ENCODE results near the gene PTPN3.

The PTPN3 gene

DNA sequence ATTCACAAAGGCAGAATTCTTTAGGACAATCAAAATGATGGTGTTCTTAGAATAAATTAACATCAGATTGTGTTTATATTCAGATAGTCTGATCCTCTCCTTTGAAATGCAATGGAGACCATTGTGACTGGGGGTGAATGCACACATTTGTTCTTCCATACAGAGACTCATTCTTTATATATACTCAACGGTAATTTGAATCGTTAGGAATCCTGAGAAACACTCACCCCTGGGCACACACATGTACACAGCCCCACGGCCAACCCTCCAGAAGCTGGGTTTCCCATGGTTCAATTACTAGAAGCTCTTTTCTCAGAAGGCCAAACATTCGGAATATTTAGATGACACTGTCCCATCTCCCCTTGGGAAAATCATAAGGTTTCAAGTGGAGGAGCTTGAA, 119.8 kb downstream of the PTPN3 start:
- Histone ChIP-seq H3K4me3 (ENCODE audit: insufficient read depth in 1 of 2, low read depth in 1 of 2, low read length in 2 of 2) (no peak overlapping the region), H4K8ac (ENCODE audit: low read length) (no peak overlapping the region), H3K27me3 (ENCODE audit: control insufficient read depth in 1 of 2, insufficient read depth in 1 of 2, low read length in 2 of 2) (peaks cover 0 to 51% of the 10 kb centered on the region in 2 experiments), H3K23ac (ENCODE audit: low read length in 2 of 2) (no peak overlapping the region), H3K4me2 (ENCODE audit: low read length, poor library complexity, severe bottlenecking) (no peak overlapping the region), H3K14ac (ENCODE audit: low read length in 2 of 2) (no peak overlapping the region), H2BK12ac (ENCODE audit: low read length in 2 of 2) (no peak overlapping the region), H3K9me3 (ENCODE audit: control insufficient read depth, low read length) (peaks cover 11% of the 10 kb centered on the region), H2AK5ac (ENCODE audit: low read length, severe bottlenecking) (no peak overlapping the region), H3K4ac (ENCODE audit: low read depth in 1 of 2, low read length in 2 of 2) (no peak overlapping the region), H3K4me1 (ENCODE audit: control insufficient read depth, insufficient read depth, low read depth, low read length) (peaks cover 9% of the 10 kb centered on the region), H3K79me1 (replicated peaks; ENCODE audit: low read length, poor library complexity, severe bottlenecking) (no peaks in the 10 kb centered on the region), H2BK15ac (ENCODE audit: low read depth, poor library complexity, severe bottlenecking) (no peak overlapping the region), H3K9ac (ENCODE audit: low read length) (no peak overlapping the region), H2BK120ac (ENCODE audit: low read depth, low read length) (no peak overlapping the region), H3K27ac (ENCODE audit: low read length, poor library complexity, severe bottlenecking) (no peak overlapping the region), H4K91ac (ENCODE audit: low read length) (no peak overlapping the region), H3K36me3 (ENCODE audit: control insufficient read depth in 1 of 2, insufficient read depth in 2 of 2, low read depth in 1 of 2, low read length in 2 of 2) (peaks cover 0 to 48% of the 10 kb centered on the region in 2 experiments), H3K18ac (ENCODE audit: low read depth in 1 of 2, low read length in 2 of 2) (no peak overlapping the region), H2BK5ac (ENCODE audit: low read depth, low read length, poor library complexity, severe bottlenecking) (no peak overlapping the region), H2AFZ (ENCODE audit: low read depth, low read length) (no peak overlapping the region)
- no peak for DNase-seq
- WGBS = 79% methylated on average over 4 of the region's 4 CpGs

DNA sequence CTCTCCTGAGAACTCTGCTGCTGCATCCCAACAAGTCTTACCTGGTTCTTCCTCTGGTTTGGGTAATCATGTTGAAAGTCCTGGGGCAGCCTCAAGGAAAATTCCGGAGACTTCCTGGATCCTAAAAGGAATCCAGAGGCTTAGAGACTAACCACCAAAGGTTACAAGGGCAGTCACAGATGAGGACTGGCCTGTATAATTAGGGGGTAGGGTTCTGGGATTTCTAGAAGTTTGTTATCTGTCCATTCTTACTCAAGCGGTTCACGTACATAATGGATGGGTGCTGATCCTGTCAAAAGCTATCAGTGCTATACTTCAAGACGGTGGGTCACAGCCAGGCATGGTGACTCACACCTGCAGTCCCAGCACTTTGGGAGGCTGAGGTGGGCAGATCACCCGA, 125.9 kb downstream of the PTPN3 start:
- H4K8ac ChIP-seq (ENCODE audit: low read length) = no peak overlapping the region
- no peak overlapping the region for H3K4ac ChIP-seq (ENCODE audit: low read depth in 1 of 2, low read length in 2 of 2)
- no peak overlapping the region for H2BK15ac ChIP-seq (ENCODE audit: low read depth, poor library complexity, severe bottlenecking)
- no peak overlapping the region for H2BK5ac ChIP-seq (ENCODE audit: low read depth, low read length, poor library complexity, severe bottlenecking)
- peaks cover 0 to 8% of the 10 kb centered on the region in 2 experiments for H3K36me3 ChIP-seq (ENCODE audit: control insufficient read depth in 1 of 2, insufficient read depth in 2 of 2, low read depth in 1 of 2, low read length in 2 of 2)
- no peak overlapping the region for H3K9ac ChIP-seq (ENCODE audit: low read length)
- DNase-seq = no peak
- peaks cover 2% of the 10 kb centered on the region for H3K4me1 ChIP-seq (ENCODE audit: control insufficient read depth, insufficient read depth, low read depth, low read length)
- H2BK120ac ChIP-seq (ENCODE audit: low read depth, low read length) = no peak overlapping the region
- H2AK5ac ChIP-seq (ENCODE audit: low read length, severe bottlenecking) = no peak overlapping the region
- H3K4me2 ChIP-seq (ENCODE audit: low read length, poor library complexity, severe bottlenecking) = no peak overlapping the region
- H3K27ac ChIP-seq (ENCODE audit: low read length, poor library complexity, severe bottlenecking) = no peak overlapping the region
- H4K91ac ChIP-seq (ENCODE audit: low read length) = no peak overlapping the region
- no peak overlapping the region for H2BK12ac ChIP-seq (ENCODE audit: low read length in 2 of 2)
- no peak overlapping the region for H2AFZ ChIP-seq (ENCODE audit: low read depth, low read length)
- no peak overlapping the region for H3K23ac ChIP-seq (ENCODE audit: low read length in 2 of 2)
- peaks cover 20% of the 10 kb centered on the region for H3K9me3 ChIP-seq (ENCODE audit: control insufficient read depth, low read length)
- WGBS = 83% methylated on average over 5 of the region's 5 CpGs
- no peaks in the 10 kb centered on the region for H3K79me1 ChIP-seq (replicated peaks; ENCODE audit: low read length, poor library complexity, severe bottlenecking)
- H3K4me3 ChIP-seq (ENCODE audit: insufficient read depth in 1 of 2, low read depth in 1 of 2, low read length in 2 of 2) = no peak overlapping the region
- H3K27me3 ChIP-seq (ENCODE audit: control insufficient read depth in 1 of 2, insufficient read depth in 1 of 2, low read length in 2 of 2) = peaks cover 0 to 34% of the 10 kb centered on the region in 2 experiments
- no peak overlapping the region for H3K14ac ChIP-seq (ENCODE audit: low read length in 2 of 2)
- H3K18ac ChIP-seq (ENCODE audit: low read depth in 1 of 2, low read length in 2 of 2) = no peak overlapping the region

DNA sequence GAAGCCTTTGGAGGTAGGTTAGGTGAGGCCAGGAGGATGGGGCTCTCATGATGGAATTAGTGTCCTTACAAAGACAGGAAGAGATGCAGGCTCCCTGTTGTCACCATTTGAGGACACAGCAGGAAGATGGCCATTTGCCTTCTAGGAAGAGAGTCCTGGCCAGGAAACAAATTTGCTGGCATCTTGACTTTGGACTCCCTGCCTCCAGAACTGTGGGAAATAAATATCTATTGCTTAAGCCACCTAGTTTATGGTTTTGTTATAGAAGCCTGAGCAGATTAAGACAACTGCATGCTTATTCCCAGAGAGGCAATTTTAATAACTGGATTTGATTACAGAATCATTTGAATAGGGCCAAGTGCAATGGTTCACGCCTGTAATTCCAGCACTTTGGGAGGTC, 126.7 kb downstream of the PTPN3 start:
- H2AFZ ChIP-seq (ENCODE audit: low read depth, low read length) = no peak overlapping the region
- no peak overlapping the region for H2BK120ac ChIP-seq (ENCODE audit: low read depth, low read length)
- H3K4ac ChIP-seq (ENCODE audit: low read depth in 1 of 2, low read length in 2 of 2) = no peak overlapping the region
- no peak overlapping the region for H3K9ac ChIP-seq (ENCODE audit: low read length)
- peaks cover 2% of the 10 kb centered on the region for H3K4me1 ChIP-seq (ENCODE audit: control insufficient read depth, insufficient read depth, low read depth, low read length)
- H2BK15ac ChIP-seq (ENCODE audit: low read depth, poor library complexity, severe bottlenecking) = no peak overlapping the region
- H3K36me3 ChIP-seq (ENCODE audit: control insufficient read depth in 1 of 2, insufficient read depth in 2 of 2, low read depth in 1 of 2, low read length in 2 of 2) = peaks cover 0 to 7% of the 10 kb centered on the region in 2 experiments
- H3K23ac ChIP-seq (ENCODE audit: low read length in 2 of 2) = no peak overlapping the region
- no peak overlapping the region for H3K18ac ChIP-seq (ENCODE audit: low read depth in 1 of 2, low read length in 2 of 2)
- no peak overlapping the region for H3K4me2 ChIP-seq (ENCODE audit: low read length, poor library complexity, severe bottlenecking)
- H4K91ac ChIP-seq (ENCODE audit: low read length) = no peak overlapping the region
- H3K27me3 ChIP-seq (ENCODE audit: control insufficient read depth in 1 of 2, insufficient read depth in 1 of 2, low read length in 2 of 2) = peaks cover 0 to 36% of the 10 kb centered on the region in 2 experiments
- H2BK5ac ChIP-seq (ENCODE audit: low read depth, low read length, poor library complexity, severe bottlenecking) = no peak overlapping the region
- H4K8ac ChIP-seq (ENCODE audit: low read length) = no peak overlapping the region
- H3K27ac ChIP-seq (ENCODE audit: low read length, poor library complexity, severe bottlenecking) = no peak overlapping the region
- H3K9me3 ChIP-seq (ENCODE audit: control insufficient read depth, low read length) = peaks cover 20% of the 10 kb centered on the region
- WGBS = 90% methylated on average over 1 of the region's 1 CpG
- no peak for DNase-seq
- H3K14ac ChIP-seq (ENCODE audit: low read length in 2 of 2) = no peak overlapping the region
- H3K4me3 ChIP-seq (ENCODE audit: insufficient read depth in 1 of 2, low read depth in 1 of 2, low read length in 2 of 2) = no peak overlapping the region
- H2AK5ac ChIP-seq (ENCODE audit: low read length, severe bottlenecking) = no peak overlapping the region
- H2BK12ac ChIP-seq (ENCODE audit: low read length in 2 of 2) = no peak overlapping the region
- H3K79me1 ChIP-seq (replicated peaks; ENCODE audit: low read length, poor library complexity, severe bottlenecking) = no peaks in the 10 kb centered on the region

DNA sequence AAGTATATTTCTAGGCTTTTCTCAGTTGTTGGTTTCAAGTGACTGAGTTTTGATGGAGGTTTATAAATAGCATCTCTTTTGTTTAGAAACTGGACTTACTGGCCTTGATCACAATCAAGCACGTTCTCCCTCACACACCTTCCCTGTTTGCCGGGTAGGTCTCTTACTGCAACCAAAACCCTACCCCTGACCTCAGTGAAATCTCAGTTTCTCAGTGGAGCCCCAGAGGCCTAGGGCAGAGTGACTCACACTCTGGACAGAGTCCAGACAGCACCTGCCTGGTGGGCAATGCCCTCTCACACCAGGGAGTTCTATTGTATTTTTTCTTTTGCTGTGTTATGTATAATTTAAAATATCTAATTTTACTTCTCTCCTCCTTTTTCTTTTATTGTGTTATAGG, 128.8 kb downstream of the PTPN3 start:
- Histone ChIP-seq H3K4me3 (ENCODE audit: insufficient read depth in 1 of 2, low read depth in 1 of 2, low read length in 2 of 2) (no peak overlapping the region), H2AK5ac (ENCODE audit: low read length, severe bottlenecking) (no peak overlapping the region), H2BK15ac (ENCODE audit: low read depth, poor library complexity, severe bottlenecking) (no peak overlapping the region), H2BK12ac (ENCODE audit: low read length in 2 of 2) (no peak overlapping the region), H4K8ac (ENCODE audit: low read length) (no peak overlapping the region), H3K4ac (ENCODE audit: low read depth in 1 of 2, low read length in 2 of 2) (no peak overlapping the region), H3K36me3 (ENCODE audit: control insufficient read depth in 1 of 2, insufficient read depth in 2 of 2, low read depth in 1 of 2, low read length in 2 of 2) (no peaks in the 10 kb centered on the region), H3K14ac (ENCODE audit: low read length in 2 of 2) (no peak overlapping the region), H4K91ac (ENCODE audit: low read length) (no peak overlapping the region), H3K9me3 (ENCODE audit: control insufficient read depth, low read length) (peaks cover 18% of the 10 kb centered on the region), H3K27ac (ENCODE audit: low read length, poor library complexity, severe bottlenecking) (no peak overlapping the region), H3K18ac (ENCODE audit: low read depth in 1 of 2, low read length in 2 of 2) (no peak overlapping the region), H3K4me1 (ENCODE audit: control insufficient read depth, insufficient read depth, low read depth, low read length) (peaks cover 2% of the 10 kb centered on the region), H2AFZ (ENCODE audit: low read depth, low read length) (no peak overlapping the region), H3K23ac (ENCODE audit: low read length in 2 of 2) (no peak overlapping the region), H2BK120ac (ENCODE audit: low read depth, low read length) (no peak overlapping the region), H3K79me1 (replicated peaks; ENCODE audit: low read length, poor library complexity, severe bottlenecking) (no peaks in the 10 kb centered on the region), H3K27me3 (ENCODE audit: control insufficient read depth in 1 of 2, insufficient read depth in 1 of 2, low read length in 2 of 2) (peaks cover 4 to 30% of the 10 kb centered on the region in 2 experiments), H3K4me2 (ENCODE audit: low read length, poor library complexity, severe bottlenecking) (no peak overlapping the region), H2BK5ac (ENCODE audit: low read depth, low read length, poor library complexity, severe bottlenecking) (no peak overlapping the region), H3K9ac (ENCODE audit: low read length) (no peak overlapping the region)
- no peak for DNase-seq
- WGBS = 86% methylated on average over 2 of the region's 2 CpGs
